Neuron (in vitro differentiated cells): ENCODE data around the gene ARHGAP29.

Experiments
- H2AFZ ChIP-seq: one replicate; pipeline ENCODE4 v1.6.1; 2013; ENCODE audit warnings: low read depth, mild to moderate bottlenecking, inconsistent platforms, low read length, moderate library complexity
- H3K27me3 ChIP-seq: one replicate; pipeline ENCODE4 v1.6.1; 2013; ENCODE audit warnings: low read length; ENCODE audit not compliant: insufficient read depth
- H3K36me3 ChIP-seq: one replicate; pipeline ENCODE4 v1.6.1; 2013; ENCODE audit warnings: low read length; ENCODE audit not compliant: insufficient read depth
- H3K4me1 ChIP-seq: one replicate; pipeline ENCODE4 v1.6.1; 2013; ENCODE audit warnings: low read length; ENCODE audit not compliant: insufficient read depth
- H3K4me3 ChIP-seq: 2 replicates; pipeline ENCODE4 v1.5.1; 2013; ENCODE audit warnings: mild to moderate bottlenecking, low read length, moderate library complexity
- H3K9me3 ChIP-seq: one replicate; pipeline ENCODE4 v1.6.1; 2013; ENCODE audit warnings: low read length

The ARHGAP29 gene

DNA sequence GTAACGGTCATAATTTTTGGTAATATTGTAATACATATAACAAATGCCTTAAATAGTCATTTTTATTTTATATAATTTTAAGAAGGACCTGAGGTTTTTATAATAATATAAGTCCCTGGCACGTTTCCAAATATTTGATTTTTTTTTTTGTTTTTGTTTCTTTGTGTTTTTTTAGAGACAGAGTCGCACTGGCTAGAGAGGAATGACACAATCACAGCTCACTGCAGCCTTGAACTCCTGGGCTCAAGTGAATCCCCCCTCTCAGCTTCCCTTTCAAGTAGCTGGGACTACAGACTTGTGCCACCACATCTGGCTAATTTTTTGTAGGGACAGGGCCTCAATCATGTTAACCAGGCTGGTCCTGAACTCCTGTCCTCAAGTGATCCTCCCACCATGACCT is 29.7 kb downstream of the ARHGAP29 start:
- no peaks in the 10 kb centered on the region for H3K36me3 ChIP-seq

GRCh38 chr1:94205639-94206038 is 31.7 kb downstream of the ARHGAP29 start:
- Histone ChIP-seq H3K36me3 (no peaks in the 10 kb centered on the region), H3K4me1 (no peaks in the 10 kb centered on the region), H3K4me3 (no peak overlapping the region), H3K9me3 (no peaks in the 10 kb centered on the region), H2AFZ (no peak overlapping the region), H3K27me3 (no peaks in the 10 kb centered on the region)

More for the DNA sequence above, 29.7 kb downstream of the ARHGAP29 start:
- no peaks in the 10 kb centered on the region for H3K4me1 ChIP-seq
- H2AFZ ChIP-seq: no peak overlapping the region
- H3K27me3 ChIP-seq: no peaks in the 10 kb centered on the region
- H3K4me3 ChIP-seq: no peak overlapping the region
- H3K9me3 ChIP-seq: no peaks in the 10 kb centered on the region

DNA sequence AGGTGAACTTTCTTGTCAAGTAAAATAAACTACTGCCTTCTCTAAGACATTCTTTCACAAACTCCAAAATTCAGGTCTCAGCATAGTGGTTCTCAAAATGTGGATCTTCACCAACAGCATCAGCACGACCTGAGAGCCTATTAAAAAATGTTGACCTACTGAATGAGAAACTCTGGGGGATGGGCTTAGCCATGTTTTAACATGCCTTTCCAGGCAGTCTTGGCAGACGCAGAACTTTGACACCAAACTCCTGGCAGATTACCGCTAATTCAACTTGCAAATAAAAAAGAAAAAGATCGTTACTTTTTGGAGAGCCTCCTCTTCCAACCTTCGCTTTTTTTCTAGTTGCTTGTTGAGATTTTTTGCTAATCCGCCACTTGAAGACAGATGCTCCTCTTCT is 35.1 kb downstream of the ARHGAP29 start:
- H3K36me3 ChIP-seq: no peaks in the 10 kb centered on the region
- H2AFZ ChIP-seq: no peak overlapping the region
- H3K9me3 ChIP-seq: no peaks in the 10 kb centered on the region
- no peaks in the 10 kb centered on the region for H3K27me3 ChIP-seq
- H3K4me1 ChIP-seq: no peaks in the 10 kb centered on the region
- H3K4me3 ChIP-seq: no peak overlapping the region

GRCh38 chr1:94199398-94199797 is 38.0 kb downstream of the ARHGAP29 start:
- H3K27me3 ChIP-seq: no peaks in the 10 kb centered on the region
- no peaks in the 10 kb centered on the region for H3K36me3 ChIP-seq
- H2AFZ ChIP-seq: no peak overlapping the region
- H3K4me3 ChIP-seq: no peak overlapping the region
- H3K9me3 ChIP-seq: no peaks in the 10 kb centered on the region
- H3K4me1 ChIP-seq: no peaks in the 10 kb centered on the region

DNA sequence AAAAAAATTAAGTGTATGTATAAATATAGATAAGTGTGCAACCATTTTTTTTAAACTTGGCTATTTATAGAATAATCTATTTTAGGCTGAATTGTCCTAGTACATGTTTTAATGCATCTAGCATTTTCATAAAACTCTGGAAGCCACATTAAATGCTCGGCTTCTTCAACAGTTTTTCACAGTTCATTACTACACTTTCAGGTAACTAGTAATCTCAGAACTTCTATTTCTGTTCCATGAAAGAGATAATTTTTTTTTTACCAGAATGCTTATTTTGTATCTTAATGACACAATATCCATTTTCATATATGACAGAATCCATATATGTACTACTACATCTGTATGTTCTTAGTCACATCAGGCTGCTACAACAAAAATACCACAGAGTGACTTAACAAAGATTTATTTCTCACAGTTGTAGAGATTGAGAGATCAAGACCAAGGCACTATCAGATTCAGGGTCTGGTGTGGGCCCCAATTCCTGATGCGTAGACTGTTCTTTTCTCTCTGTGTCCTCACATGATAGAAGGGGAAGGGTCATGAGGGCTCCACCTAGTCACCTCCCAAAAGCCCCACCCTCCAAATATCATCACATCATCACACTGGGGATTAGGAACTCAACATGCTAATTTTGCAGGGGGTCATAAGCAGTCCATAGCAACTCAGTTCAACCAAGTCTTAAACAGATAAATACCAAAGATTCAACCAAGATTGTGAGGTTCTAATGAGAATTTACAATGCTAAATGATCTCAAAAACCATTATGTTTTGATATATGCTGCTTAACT is 43.1 kb downstream of the ARHGAP29 start:
- Histone ChIP-seq H3K27me3 (no peaks in the 10 kb centered on the region), H2AFZ (no peak overlapping the region), H3K36me3 (no peaks in the 10 kb centered on the region), H3K4me1 (no peaks in the 10 kb centered on the region), H3K9me3 (no peaks in the 10 kb centered on the region), H3K4me3 (no peak overlapping the region)

GRCh38 chr1:94193128-94193527 is 44.3 kb downstream of the ARHGAP29 start:
- no peak overlapping the region for H3K4me3 ChIP-seq
- H3K27me3 ChIP-seq: no peaks in the 10 kb centered on the region
- H3K36me3 ChIP-seq: no peaks in the 10 kb centered on the region
- no peak overlapping the region for H2AFZ ChIP-seq
- no peaks in the 10 kb centered on the region for H3K9me3 ChIP-seq
- no peaks in the 10 kb centered on the region for H3K4me1 ChIP-seq

DNA sequence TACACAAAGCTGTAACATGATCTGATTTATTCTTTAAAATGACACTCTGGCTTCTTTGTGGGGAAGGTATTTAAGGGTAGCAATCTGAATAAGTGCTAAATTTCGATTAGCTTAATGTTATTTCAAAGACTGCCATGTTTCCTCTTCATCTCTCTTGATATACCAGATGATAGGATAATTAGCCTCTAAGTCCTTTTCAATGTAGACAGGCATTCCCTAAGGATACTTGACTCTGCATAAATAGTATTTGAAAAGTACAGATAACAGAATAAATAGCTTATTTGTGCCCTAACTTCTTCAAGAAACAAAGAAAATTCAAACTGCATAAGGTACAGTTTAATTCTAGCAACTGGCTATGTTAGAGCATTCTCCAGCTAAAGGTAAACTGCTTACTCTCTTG is 46.2 kb downstream of the ARHGAP29 start:
- H3K36me3 ChIP-seq: no peaks in the 10 kb centered on the region
- H2AFZ ChIP-seq: no peak overlapping the region
- no peaks in the 10 kb centered on the region for H3K27me3 ChIP-seq
- H3K4me3 ChIP-seq: no peak overlapping the region
- no peaks in the 10 kb centered on the region for H3K9me3 ChIP-seq
- H3K4me1 ChIP-seq: no peaks in the 10 kb centered on the region

GRCh38 chr1:94186946-94187345 is 50.4 kb downstream of the ARHGAP29 start:
- Histone ChIP-seq H2AFZ (no peak overlapping the region), H3K9me3 (no peaks in the 10 kb centered on the region), H3K27me3 (no peaks in the 10 kb centered on the region), H3K4me1 (no peaks in the 10 kb centered on the region), H3K36me3 (no peaks in the 10 kb centered on the region), H3K4me3 (no peak overlapping the region)

DNA sequence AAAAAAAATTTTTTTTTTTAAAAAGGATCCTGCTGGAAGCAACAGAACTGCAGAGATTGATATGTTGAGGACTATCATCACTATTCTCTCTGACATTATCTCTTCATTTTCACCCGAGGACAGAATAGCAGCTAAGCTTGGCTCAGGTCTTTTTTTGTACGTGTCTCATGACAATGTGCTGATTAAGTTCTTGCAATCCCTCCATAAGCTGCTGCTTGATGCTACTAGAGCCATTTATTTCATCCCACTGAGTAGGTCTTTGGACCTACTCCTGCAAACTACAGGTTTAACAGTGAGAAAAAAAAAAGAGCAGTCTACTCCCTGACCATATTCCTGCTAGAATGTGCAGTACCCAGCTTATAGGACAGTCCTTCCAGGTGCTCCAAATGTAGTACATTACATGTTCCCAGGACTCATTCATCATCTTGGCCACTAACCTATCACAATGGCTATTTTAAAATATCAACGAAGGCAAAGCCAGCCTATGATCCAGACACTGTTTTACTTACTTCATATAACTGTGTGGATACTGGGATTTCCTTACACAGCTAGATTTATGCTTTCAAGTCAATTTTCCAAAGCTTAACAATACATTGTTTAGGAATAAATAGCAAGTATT is 54.1 kb downstream of the ARHGAP29 start:
- H3K36me3 ChIP-seq: no peaks in the 10 kb centered on the region
- H3K9me3 ChIP-seq: no peaks in the 10 kb centered on the region
- H3K27me3 ChIP-seq: no peaks in the 10 kb centered on the region
- no peak overlapping the region for H2AFZ ChIP-seq
- no peaks in the 10 kb centered on the region for H3K4me1 ChIP-seq
- no peak overlapping the region for H3K4me3 ChIP-seq

DNA sequence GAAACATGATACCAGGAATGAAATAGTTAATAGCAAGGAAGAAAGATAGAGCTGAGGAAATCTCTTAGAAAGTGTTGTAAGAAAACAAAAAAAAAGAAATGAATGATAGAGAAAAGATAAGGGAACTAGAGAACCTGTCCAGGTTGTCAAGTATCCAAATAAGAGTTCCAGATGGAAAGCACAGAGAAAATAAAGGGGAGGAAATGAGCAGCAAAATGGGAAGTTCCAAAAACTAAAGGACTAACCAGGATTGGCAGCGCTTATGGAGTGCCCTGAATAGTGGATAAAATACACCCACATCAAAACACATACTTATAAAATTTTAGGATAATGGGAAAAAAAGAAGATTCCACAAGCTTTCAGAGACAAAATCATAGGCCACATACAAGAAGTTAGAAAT is 55.2 kb downstream of the ARHGAP29 start:
- H2AFZ ChIP-seq: no peak overlapping the region
- no peaks in the 10 kb centered on the region for H3K27me3 ChIP-seq
- H3K4me1 ChIP-seq: no peaks in the 10 kb centered on the region
- H3K36me3 ChIP-seq: no peaks in the 10 kb centered on the region
- no peak overlapping the region for H3K4me3 ChIP-seq
- H3K9me3 ChIP-seq: no peaks in the 10 kb centered on the region

- no peaks in the 10 kb centered on the region for H3K36me3 ChIP-seq
- no peaks in the 10 kb centered on the region for H3K9me3 ChIP-seq
Observed at GRCh38 chr1:94180650-94181049, 56.7 kb downstream of the ARHGAP29 start.

GRCh38 chr1:94178901-94179300 is 58.5 kb downstream of the ARHGAP29 start:
- Histone ChIP-seq H3K27me3 (no peaks in the 10 kb centered on the region), H3K4me3 (no peak overlapping the region), H2AFZ (no peak overlapping the region), H3K4me1 (no peaks in the 10 kb centered on the region), H3K36me3 (no peaks in the 10 kb centered on the region), H3K9me3 (no peaks in the 10 kb centered on the region)

More at GRCh38 chr1:94180650-94181049, 56.7 kb downstream of the ARHGAP29 start:
- Histone ChIP-seq H2AFZ (no peak overlapping the region), H3K4me1 (no peaks in the 10 kb centered on the region), H3K4me3 (no peak overlapping the region), H3K27me3 (no peaks in the 10 kb centered on the region)

GRCh38 chr1:94169126-94169525 is 68.3 kb downstream of the ARHGAP29 start:
- Histone ChIP-seq H3K4me3 (no peak overlapping the region), H3K4me1 (no peaks in the 10 kb centered on the region), H3K27me3 (no peaks in the 10 kb centered on the region), H3K36me3 (no peaks in the 10 kb centered on the region), H3K9me3 (no peaks in the 10 kb centered on the region), H2AFZ (no peak overlapping the region)
